ENCODE data around the gene HINT1.

DNA sequence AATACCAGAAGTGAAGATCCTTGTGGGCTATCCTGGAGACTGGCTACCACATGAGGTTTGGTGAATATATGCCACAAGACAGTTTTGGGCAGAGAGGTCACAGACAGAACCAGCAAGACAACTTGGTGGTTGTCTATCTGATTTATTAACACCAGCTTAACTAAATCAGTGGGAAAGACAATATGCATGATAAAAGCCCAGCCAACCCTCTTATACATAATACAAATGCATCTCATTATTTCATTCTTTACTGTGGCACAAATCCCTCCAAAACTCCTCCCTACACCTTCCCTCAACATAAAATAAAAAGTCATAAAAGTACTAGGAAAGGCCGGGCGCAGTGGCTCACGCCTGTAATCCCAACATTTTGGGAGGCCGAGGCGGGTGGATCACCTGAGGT, 8.1 kb downstream of the HINT1 start:
- TF ChIP-seq, protein P1, sequence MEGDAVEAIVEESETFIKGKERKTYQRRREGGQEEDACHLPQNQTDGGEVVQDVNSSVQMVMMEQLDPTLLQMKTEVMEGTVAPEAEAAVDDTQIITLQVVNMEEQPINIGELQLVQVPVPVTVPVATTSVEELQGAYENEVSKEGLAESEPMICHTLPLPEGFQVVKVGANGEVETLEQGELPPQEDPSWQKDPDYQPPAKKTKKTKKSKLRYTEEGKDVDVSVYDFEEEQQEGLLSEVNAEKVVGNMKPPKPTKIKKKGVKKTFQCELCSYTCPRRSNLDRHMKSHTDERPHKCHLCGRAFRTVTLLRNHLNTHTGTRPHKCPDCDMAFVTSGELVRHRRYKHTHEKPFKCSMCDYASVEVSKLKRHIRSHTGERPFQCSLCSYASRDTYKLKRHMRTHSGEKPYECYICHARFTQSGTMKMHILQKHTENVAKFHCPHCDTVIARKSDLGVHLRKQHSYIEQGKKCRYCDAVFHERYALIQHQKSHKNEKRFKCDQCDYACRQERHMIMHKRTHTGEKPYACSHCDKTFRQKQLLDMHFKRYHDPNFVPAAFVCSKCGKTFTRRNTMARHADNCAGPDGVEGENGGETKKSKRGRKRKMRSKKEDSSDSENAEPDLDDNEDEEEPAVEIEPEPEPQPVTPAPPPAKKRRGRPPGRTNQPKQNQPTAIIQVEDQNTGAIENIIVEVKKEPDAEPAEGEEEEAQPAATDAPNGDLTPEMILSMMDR (IDR thresholded peaks at IDR 0.05), result no peak
- no peak for TF ChIP-seq POLR2A (IDR thresholded peaks at IDR 0.05)

All from Peyer's patch (tissue), 4 donors.